Neural cell (in vitro differentiated cells): ENCODE measurements around the gene CCDC12. TPM values are rescaled to one million over a fixed set of nuclear protein-coding genes. Genes with fewer than 3 reads are reported as not detected.

Source experiments
- H2AFZ ChIP-seq: fragments of 200-600, 300-800 bp; sonication (generic), shearing (Covaris generic); 2 replicates; pipeline ENCODE4 v1.6.0; 2014; ENCODE audit warnings: low read depth, mild to moderate bottlenecking, antibody characterized with exemption, low read length, moderate library complexity
- H3F3A ChIP-seq: fragments of 200-600 bp; shearing (Covaris generic); 2 replicates; pipeline ENCODE4 v1.6.1; 2016; ENCODE audit warnings: mild to moderate bottlenecking, moderate library complexity, mixed read lengths, antibody characterized with exemption, low read length; ENCODE audit not compliant: insufficient read depth, poor library complexity, severe bottlenecking
- H3K27ac ChIP-seq: fragments of 200-600, 300-800 bp; sonication (generic), shearing (Covaris generic); 2 replicates; pipeline ENCODE4 v1.5.1; 2014; ENCODE audit warnings: mild to moderate bottlenecking, low read length, moderate library complexity
- H3K27me3 ChIP-seq: fragments of 300-800, 200-600 bp; sonication (generic), shearing (Covaris generic); 2 replicates; pipeline ENCODE4 v1.6.0; 2014; ENCODE audit warnings: mild to moderate bottlenecking, low read depth, low read length, moderate library complexity; ENCODE audit not compliant: insufficient read depth
- H3K36me3 ChIP-seq: fragments of 300-800, 200-600 bp; sonication (generic), shearing (Covaris generic); 2 replicates; pipeline ENCODE4 v1.5.1; 2014; ENCODE audit warnings: mild to moderate bottlenecking, antibody characterized with exemption, low read length, moderate library complexity; ENCODE audit not compliant: insufficient read depth
- H3K4me2 ChIP-seq: fragments of 300-800, 200-600 bp; sonication (generic), shearing (Covaris generic); 2 replicates; pipeline ENCODE4 v1.6.0; 2014; ENCODE audit warnings: mild to moderate bottlenecking, low read length
- H3K4me3 ChIP-seq: fragments of 300-800, 200-600 bp; sonication (generic), shearing (Covaris generic); 2 replicates; pipeline ENCODE4 v1.5.1; 2014; ENCODE audit warnings: mild to moderate bottlenecking, low read length, moderate library complexity
- H3K79me2 ChIP-seq: fragments of 200-600 bp; shearing (Covaris generic); replicated peaks from 2 replicates; pipeline ENCODE4 v1.6.0; 2014; ENCODE audit warnings: mild to moderate bottlenecking, low read length, moderate library complexity; ENCODE audit not compliant: insufficient read depth
- H3K9ac ChIP-seq: fragments of 300-800, 200-600 bp; sonication (generic), shearing (Covaris generic); 2 replicates; pipeline ENCODE4 v1.6.1; 2016; ENCODE audit warnings: mild to moderate bottlenecking, low read length, mixed read lengths
- H3K9me2 ChIP-seq: fragments of 200-600 bp; shearing (Covaris generic); 2 replicates; pipeline ENCODE4 v1.6.1; 2016; ENCODE audit warnings: mild to moderate bottlenecking, low read length, mixed read lengths; ENCODE audit not compliant: insufficient read depth
- H3K9me3 ChIP-seq: fragments of 200-600, 300-800 bp; sonication (generic), shearing (Covaris generic); 2 replicates; pipeline ENCODE4 v1.6.1; 2016; ENCODE audit warnings: mild to moderate bottlenecking, mixed run types, low read length, moderate library complexity, mixed read lengths
- H4K20me1 ChIP-seq: fragments of 200-600 bp; shearing (Covaris generic); 2 replicates; pipeline ENCODE4 v1.6.1; 2016; ENCODE audit warnings: mild to moderate bottlenecking, mixed run types; ENCODE audit not compliant: insufficient read depth
- CTCF ChIP-seq: fragments of 450-650 bp; IDR thresholded peaks from 2 replicates; pipeline ENCODE4 v1.5.1; 2014; ENCODE audit warnings: antibody characterized with exemption, mild to moderate bottlenecking, moderate library complexity; ENCODE audit not compliant: poor library complexity, severe bottlenecking
- EP300 ChIP-seq: fragments of 450-650 bp; conservative IDR thresholded peaks from 2 replicates; pipeline ENCODE4 v1.6.1; 2014; ENCODE audit warnings: antibody characterized with exemption, mild to moderate bottlenecking, moderate library complexity; ENCODE audit not compliant: poor library complexity, severe bottlenecking
- EZH2 ChIP-seq: fragments of 200-600, 300-800 bp; shearing (Covaris generic), sonication (generic); IDR thresholded peaks from 2 replicates; pipeline ENCODE4 v1.6.1; 2014; ENCODE audit warnings: antibody characterized with exemption, low read length, borderline replicate concordance, mild to moderate bottlenecking; ENCODE audit not compliant: insufficient read depth, poor library complexity, severe bottlenecking
- MXI1 ChIP-seq: fragments of 450-650 bp; conservative IDR thresholded peaks from 2 replicates; pipeline ENCODE4 v1.6.1; 2014; ENCODE audit warnings: antibody characterized with exemption, mild to moderate bottlenecking; ENCODE audit not compliant: poor library complexity, severe bottlenecking
- POLR2AphosphoS5 ChIP-seq: IDR thresholded peaks from 2 replicates; pipeline ENCODE4 v1.6.1; 2012
- RAD21 ChIP-seq: fragments of 450-650 bp; conservative IDR thresholded peaks from 2 replicates; pipeline ENCODE4 v1.6.1; 2014; ENCODE audit warnings: antibody characterized with exemption, mild to moderate bottlenecking, moderate library complexity
- REST ChIP-seq: IDR thresholded peaks from 2 replicates; pipeline ENCODE4 v1.6.1; 2012; ENCODE audit warnings: borderline replicate concordance
- SMC3 ChIP-seq: fragments of 450-650 bp; conservative IDR thresholded peaks from 2 replicates; pipeline ENCODE4 v1.6.1; 2014; ENCODE audit warnings: antibody characterized with exemption, mild to moderate bottlenecking, moderate library complexity; ENCODE audit not compliant: poor library complexity
- TAF1 ChIP-seq: IDR thresholded peaks from 2 replicates; pipeline ENCODE4 v1.6.1; 2012; ENCODE audit warnings: low read depth
- polyA plus RNA-seq: library from polyadenylated mRNA; depleted of rRNA; stranded (reverse); fragments of >200 nt; gene quantifications from 2 replicates; pipeline ENCODE4 v1.2.3, GENCODE V29; 2014

The CCDC12 gene
- polyA plus RNA-seq, 1 donor from 2014 or later = 46.4 TPM

- H3K4me2 ChIP-seq = no peak overlapping the region
Observed at GRCh38 chr3:47002171-47003055, 25.9 kb upstream of the CCDC12 start.

More at GRCh38 chr3:47002171-47003055, 25.9 kb upstream of the CCDC12 start:
- Histone ChIP-seq H3K79me2 (no peaks in the 10 kb centered on the region), H3K27me3 (no peaks in the 10 kb centered on the region), H3K9me3 (no peaks in the 10 kb centered on the region), H3K27ac (no peak overlapping the region), H3F3A (no peaks in the 10 kb centered on the region), H3K9me2 (no peaks in the 10 kb centered on the region), H4K20me1 (no peaks in the 10 kb centered on the region), H3K4me3 (no peak overlapping the region), H2AFZ (no peak overlapping the region), H3K36me3 (no peaks in the 10 kb centered on the region), H3K9ac (no peak overlapping the region)
- no peak for TF ChIP-seq SMC3
- TF ChIP-seq POLR2AphosphoS5 = no peak
- no peak for TF ChIP-seq MXI1
- no peak for TF ChIP-seq RAD21
- no peak for TF ChIP-seq EZH2
- no peak for TF ChIP-seq TAF1
- no peak for TF ChIP-seq CTCF
- no peak for TF ChIP-seq EP300
- TF ChIP-seq REST = no peak
